Memory B cell (primary cell): ENCODE measurements around the gene PLB1.
A peak's percentile ranks its signal among the peaks of the same experiment; 100 is the strongest.

Experiments
- ATAC-seq: fragments of 150-1000 bp; cut with Tn5 transposase; 2 replicates; pipeline ENCODE4 v1.10.0; 2021; ENCODE audit warnings: low read depth, mild to moderate bottlenecking, moderate library complexity
- DNase-seq, 2 donors: peaks; one replicate each; pipeline ENCODE4 v3.0.0; 2022; ENCODE audit warnings: low spot score in 2 of 2
- H3K27ac Mint-ChIP-seq: one replicate; pipeline ENCODE4 v1.8.0; 2022; ENCODE audit warnings: mild to moderate bottlenecking, moderate library complexity, mixed read lengths
- H3K27me3 Mint-ChIP-seq: one replicate; pipeline ENCODE4 v1.8.0; 2022; ENCODE audit warnings: mixed read lengths
- H3K36me3 Mint-ChIP-seq: one replicate; pipeline ENCODE4 v1.8.0; 2022; ENCODE audit warnings: mild to moderate bottlenecking, mixed read lengths
- H3K4me1 Mint-ChIP-seq: one replicate; pipeline ENCODE4 v1.8.0; 2022; ENCODE audit warnings: mixed read lengths
- H3K4me3 Mint-ChIP-seq: one replicate; pipeline ENCODE4 v1.8.0; 2022; ENCODE audit warnings: mild to moderate bottlenecking, moderate library complexity, mixed read lengths
- H3K9me3 Mint-ChIP-seq: one replicate; pipeline ENCODE4 v1.8.0; 2022; ENCODE audit warnings: mixed read lengths

PLB1 gene

GRCh38 chr2:28595323-28595722 is 99.5 kb downstream of the PLB1 start:
- H3K9me3 Mint-ChIP-seq, result no peaks in the 10 kb centered on the region
- H3K4me1 Mint-ChIP-seq, result peaks cover 10% of the 10 kb centered on the region
- no peak overlapping the region for H3K4me3 Mint-ChIP-seq
- H3K27me3 Mint-ChIP-seq, result peaks cover 6% of the 10 kb centered on the region
- ATAC-seq, result no peak
- DNase-seq, result no peak
- H3K27ac Mint-ChIP-seq, result peak overlapping the region; percentile 73
- no peaks in the 10 kb centered on the region for H3K36me3 Mint-ChIP-seq

- H3K4me1 Mint-ChIP-seq, result peaks cover 13% of the 10 kb centered on the region
- no peak overlapping the region for H3K27ac Mint-ChIP-seq
- H3K9me3 Mint-ChIP-seq, result no peaks in the 10 kb centered on the region
- no peak overlapping the region for H3K4me3 Mint-ChIP-seq
- no peaks in the 10 kb centered on the region for H3K27me3 Mint-ChIP-seq
- ATAC-seq, result no peak
- no peaks in the 10 kb centered on the region for H3K36me3 Mint-ChIP-seq
- no peak for DNase-seq
These were observed 102.6 kb downstream of the PLB1 start for GRCh38 chr2:28598484-28598883.

- Mint-ChIP-seq H3K27ac (no peak overlapping the region), H3K27me3 (no peaks in the 10 kb centered on the region), H3K36me3 (no peaks in the 10 kb centered on the region), H3K4me3 (no peak overlapping the region), H3K4me1 (peaks cover 3% of the 10 kb centered on the region), H3K9me3 (no peaks in the 10 kb centered on the region)
- DNase-seq (no peak), ATAC-seq (no peak)
These were observed 104.3 kb downstream of the PLB1 start for GRCh38 chr2:28600181-28600580.

GRCh38 chr2:28601616-28602015 is 105.8 kb downstream of the PLB1 start:
- H3K4me1 Mint-ChIP-seq, result peaks cover 3% of the 10 kb centered on the region
- H3K36me3 Mint-ChIP-seq, result no peaks in the 10 kb centered on the region
- no peak overlapping the region for H3K4me3 Mint-ChIP-seq
- DNase-seq (no peak), ATAC-seq (no peak)
- no peaks in the 10 kb centered on the region for H3K27me3 Mint-ChIP-seq
- H3K9me3 Mint-ChIP-seq, result no peaks in the 10 kb centered on the region
- H3K27ac Mint-ChIP-seq, result no peak overlapping the region

- Mint-ChIP-seq H3K4me3 (no peak overlapping the region), H3K27ac (no peak overlapping the region), H3K27me3 (no peaks in the 10 kb centered on the region), H3K9me3 (no peaks in the 10 kb centered on the region), H3K36me3 (no peaks in the 10 kb centered on the region), H3K4me1 (peaks cover 3% of the 10 kb centered on the region)
- ATAC-seq, result no peak
- no peak for DNase-seq
These were observed 106.3 kb downstream of the PLB1 start for GRCh38 chr2:28602136-28602660.

GRCh38 chr2:28602751-28603639 is 107.1 kb downstream of the PLB1 start:
- ATAC-seq, result no peak
- Mint-ChIP-seq H3K4me3 (no peak overlapping the region), H3K27me3 (no peaks in the 10 kb centered on the region), H3K4me1 (peaks cover 3% of the 10 kb centered on the region), H3K27ac (no peak overlapping the region), H3K9me3 (no peaks in the 10 kb centered on the region), H3K36me3 (no peaks in the 10 kb centered on the region)
- DNase-seq, result no peak

GRCh38 chr2:28603821-28604220 is 108.0 kb downstream of the PLB1 start:
- Mint-ChIP-seq H3K27ac (no peak overlapping the region), H3K9me3 (no peaks in the 10 kb centered on the region), H3K27me3 (no peaks in the 10 kb centered on the region), H3K4me3 (no peak overlapping the region), H3K4me1 (peaks cover 3% of the 10 kb centered on the region), H3K36me3 (no peaks in the 10 kb centered on the region)
- ATAC-seq (no peak), DNase-seq (no peak)

GRCh38 chr2:28604284-28604843 is 108.5 kb downstream of the PLB1 start:
- DNase-seq, result no peak

GRCh38 chr2:28606986-28607441 is 111.2 kb downstream of the PLB1 start:
- Mint-ChIP-seq H3K36me3 (no peaks in the 10 kb centered on the region), H3K9me3 (no peaks in the 10 kb centered on the region), H3K27me3 (peaks cover 3% of the 10 kb centered on the region), H3K4me3 (no peak overlapping the region), H3K4me1 (no peaks in the 10 kb centered on the region), H3K27ac (no peak overlapping the region)
- no peak for ATAC-seq
- DNase-seq, result no peak

More at GRCh38 chr2:28604284-28604843, 108.5 kb downstream of the PLB1 start:
- Mint-ChIP-seq H3K9me3 (no peaks in the 10 kb centered on the region), H3K4me1 (peaks cover 3% of the 10 kb centered on the region), H3K4me3 (no peak overlapping the region), H3K27ac (no peak overlapping the region), H3K36me3 (no peaks in the 10 kb centered on the region), H3K27me3 (no peaks in the 10 kb centered on the region)
- ATAC-seq, result no peak

- ATAC-seq (no peak), DNase-seq (no peak)
- Mint-ChIP-seq H3K4me1 (no peaks in the 10 kb centered on the region), H3K9me3 (no peaks in the 10 kb centered on the region), H3K4me3 (no peak overlapping the region), H3K36me3 (no peaks in the 10 kb centered on the region), H3K27ac (no peak overlapping the region), H3K27me3 (peaks cover 3% of the 10 kb centered on the region)
These were observed 112.1 kb downstream of the PLB1 start for GRCh38 chr2:28607730-28608499.

GRCh38 chr2:28608500-28609424 is 112.9 kb downstream of the PLB1 start:
- no peak overlapping the region for H3K27ac Mint-ChIP-seq
- H3K27me3 Mint-ChIP-seq, result peaks cover 3% of the 10 kb centered on the region
- H3K4me1 Mint-ChIP-seq, result no peaks in the 10 kb centered on the region

GRCh38 chr2:28610583-28611201 is 114.8 kb downstream of the PLB1 start:
- no peak for ATAC-seq

More at GRCh38 chr2:28608500-28609424, 112.9 kb downstream of the PLB1 start:
- no peaks in the 10 kb centered on the region for H3K9me3 Mint-ChIP-seq
- H3K4me3 Mint-ChIP-seq, result no peak overlapping the region
- no peak for DNase-seq
- ATAC-seq, result no peak
- H3K36me3 Mint-ChIP-seq, result no peaks in the 10 kb centered on the region

More at GRCh38 chr2:28610583-28611201, 114.8 kb downstream of the PLB1 start:
- no peaks in the 10 kb centered on the region for H3K36me3 Mint-ChIP-seq
- no peaks in the 10 kb centered on the region for H3K4me1 Mint-ChIP-seq
- H3K27me3 Mint-ChIP-seq, result peaks cover 3% of the 10 kb centered on the region
- DNase-seq, result no peak
- H3K9me3 Mint-ChIP-seq, result no peaks in the 10 kb centered on the region
- H3K4me3 Mint-ChIP-seq, result no peak overlapping the region
- no peak overlapping the region for H3K27ac Mint-ChIP-seq
